IMR-90 (cell line): ENCODE results near the gene DGKD. TPM values are rescaled to one million over a fixed set of nuclear protein-coding genes. Genes with fewer than 3 reads are reported as not detected.
A peak's percentile ranks its signal among the peaks of the same experiment; 100 is the strongest.

Experiments used
- ATAC-seq: fragments of 200-7000 bp; cut with Tn5 transposase; 2 replicates; pipeline ENCODE4 v1.9.1; 2020; ENCODE audit warnings: low read depth, mild to moderate bottlenecking, moderate library complexity
- BruUV-seq: library from RNA; stranded (reverse); fragments of 400-500 nt; replicated peaks from 2 replicates; lab custom pipeline; 2021; lab: Mats Ljungman, UMichigan
- CTCF ChIA-PET: fragments of 300-600 bp; formaldehyde crosslinking; extraction: SDS; loops from one replicate; lab custom pipeline; 2021; ENCODE audit warnings: antibody characterized with exemption; lab: Yijun Ruan, JAX
- POLR2A ChIA-PET: fragments of 300-600 bp; sonication (Branson Sonifier 250); formaldehyde crosslinking; loops from one replicate; lab custom pipeline; 2022; ENCODE audit warnings: antibody characterized with exemption; ENCODE audit not compliant: unreplicated experiment; lab: Charles Lee
- DNase-seq: peaks from one replicate; pipeline ENCODE4 v3.0.0; 2013
- H2AFZ ChIP-seq: replicated peaks from 2 replicates; pipeline ENCODE3; 2013; ENCODE audit warnings: low read length, mild to moderate bottlenecking; ENCODE audit not compliant: poor library complexity
- H2AK5ac ChIP-seq: 2 replicates; pipeline ENCODE4 v1.6.1; 2013; ENCODE audit warnings: low read depth, low read length, inconsistent platforms
- H2AK9ac ChIP-seq: replicated peaks from 2 replicates; pipeline ENCODE3; 2013; ENCODE audit warnings: mild to moderate bottlenecking, low read depth, low read length, moderate library complexity; ENCODE audit not compliant: poor library complexity
- H2BK120ac ChIP-seq: 2 replicates; pipeline ENCODE4 v1.6.1; 2013; ENCODE audit warnings: low read depth, low read length, inconsistent platforms
- H2BK15ac ChIP-seq: 3 replicates; pipeline ENCODE4 v1.6.1; 2013; ENCODE audit warnings: low read depth, low read length, inconsistent platforms
- H2BK20ac ChIP-seq: 2 replicates; pipeline ENCODE4 v1.6.1; 2013; ENCODE audit warnings: low read depth, mild to moderate bottlenecking, inconsistent platforms, low read length, moderate library complexity
- H2BK5ac ChIP-seq: 2 replicates; pipeline ENCODE4 v1.6.1; 2013; ENCODE audit warnings: mild to moderate bottlenecking, low read depth, low read length, inconsistent platforms; ENCODE audit not compliant: poor library complexity, severe bottlenecking
- H3K14ac ChIP-seq: replicated peaks from 2 replicates; pipeline ENCODE4 v1.6.1; 2013; ENCODE audit warnings: low read depth, low read length, inconsistent platforms
- H3K18ac ChIP-seq: 2 replicates; pipeline ENCODE4 v1.6.1; 2013; ENCODE audit warnings: low read depth, low read length, control low read depth
- H3K23ac ChIP-seq: 2 replicates; pipeline ENCODE4 v1.6.1; 2013; ENCODE audit warnings: low read depth, low read length, inconsistent platforms
- H3K27ac ChIP-seq: 2 replicates; pipeline ENCODE4 v1.5.1; 2013; ENCODE audit warnings: mild to moderate bottlenecking, control low read depth, low read length; ENCODE audit not compliant: insufficient read depth
- H3K27me3 ChIP-seq: 2 replicates; pipeline ENCODE4 v1.6.1; 2013; ENCODE audit warnings: low read length; ENCODE audit not compliant: control insufficient read depth, insufficient read depth
- H3K36me3 ChIP-seq: 2 replicates; pipeline ENCODE4 v1.6.1; 2013; ENCODE audit warnings: low read length, mixed read lengths; ENCODE audit not compliant: control insufficient read depth, insufficient read depth
- H3K4ac ChIP-seq: 2 replicates; pipeline ENCODE4 v1.6.1; 2013; ENCODE audit warnings: low read depth, low read length, inconsistent platforms
- H3K4me1 ChIP-seq: 2 replicates; pipeline ENCODE4 v1.6.1; 2013; ENCODE audit warnings: low read length, mixed read lengths; ENCODE audit not compliant: control insufficient read depth, insufficient read depth
- H3K4me2 ChIP-seq: 2 replicates; pipeline ENCODE4 v1.6.1; 2013; ENCODE audit warnings: low read depth, mild to moderate bottlenecking, control low read depth, low read length, moderate library complexity
- H3K4me3 ChIP-seq: 2 replicates; pipeline ENCODE4 v1.5.1; 2013; ENCODE audit warnings: low read depth, mild to moderate bottlenecking, control low read depth, low read length, moderate library complexity; ENCODE audit not compliant: insufficient read depth
- H3K56ac ChIP-seq: 2 replicates; pipeline ENCODE4 v1.6.1; 2013; ENCODE audit warnings: low read length, inconsistent platforms; ENCODE audit not compliant: insufficient read depth; ENCODE audit errors: extremely low read depth
- H3K79me1 ChIP-seq, 2 experiments: 2 replicates each; pipeline ENCODE4 v1.6.1; 2013; ENCODE audit warnings: low read length in 2 of 2, inconsistent platforms in 1 of 2, low read depth in 1 of 2
- H3K9ac ChIP-seq: 2 replicates; pipeline ENCODE4 v1.6.1; 2013; ENCODE audit warnings: low read depth, low read length, control low read depth
- H3K9me1 ChIP-seq: 2 replicates; pipeline ENCODE4 v1.6.1; 2013; ENCODE audit warnings: low read length, inconsistent platforms; ENCODE audit not compliant: insufficient read depth
- H3K9me3 ChIP-seq: 2 replicates; pipeline ENCODE4 v1.6.1; 2013; ENCODE audit warnings: low read length; ENCODE audit not compliant: control insufficient read depth, insufficient read depth
- H4K20me1 ChIP-seq: 2 replicates; pipeline ENCODE4 v1.6.1; 2013; ENCODE audit warnings: low read length, inconsistent platforms; ENCODE audit not compliant: insufficient read depth
- H4K5ac ChIP-seq: 2 replicates; pipeline ENCODE4 v1.6.1; 2013; ENCODE audit warnings: mild to moderate bottlenecking, low read depth, low read length, control low read depth
- H4K8ac ChIP-seq, 2 experiments: 2 replicates each; pipeline ENCODE4 v1.6.1; 2013; ENCODE audit warnings: low read depth in 2 of 2, low read length in 2 of 2, control low read depth in 1 of 2, inconsistent platforms in 1 of 2
- H4K91ac ChIP-seq: 2 replicates; pipeline ENCODE4 v1.6.1; 2013; ENCODE audit warnings: low read depth, low read length, inconsistent platforms; ENCODE audit not compliant: insufficient read depth
- ELK1 ChIP-seq: fragments of 150-350 bp; IDR thresholded peaks from 2 replicates; pipeline ENCODE4 v1.6.1; 2016; ENCODE audit warnings: low read depth, mild to moderate bottlenecking, low read length, moderate library complexity, borderline replicate concordance
- MAFK ChIP-seq: IDR thresholded peaks from 2 replicates; pipeline ENCODE4 v1.6.1; 2012; ENCODE audit warnings: low read depth, low read length, improper control_type of control experiment
- WGBS, 2 experiments: methylation state at CpG; one replicate each; pipeline versions ENCODE4 v1.1.5 to v1.1.7; 2013; ENCODE audit warnings: missing lambda C conversion rate in 2 of 2; ENCODE audit not compliant: insufficient read length in 1 of 2; ENCODE audit errors: extremely low coverage in 2 of 2; 5-methylcytosine and 5-hydroxymethylcytosine counted together
- dilution Hi-C: fragments of 300-500 bp; cut with HindIII; formaldehyde crosslinking; loops from one replicate; pipeline ENCODE4 v1.14.3; 2018; ENCODE audit warnings: low sequenced_read_pairs; ENCODE audit not compliant: unreplicated experiment
- in situ Hi-C: fragments of 300-500 bp; cut with MboI; formaldehyde crosslinking; loops from 3 replicates; pipeline ENCODE4 v1.14.3; 2019; ENCODE audit warnings: low sequenced_read_pairs, inconsistent platforms, mixed read lengths
- intact Hi-C: fragments of 100-400 bp; cut with micrococcal nuclease; formaldehyde crosslinking; loops from 2 replicates; pipeline ENCODE4 v1.10.0; 2022
- polyA plus RNA-seq, 3 experiments: library from polyadenylated mRNA; depleted of rRNA; stranded (reverse); fragments of >200 nt; gene quantifications; 2 replicates each; pipeline ENCODE4 v1.2.3, GENCODE V29; 2012; ENCODE audit warnings: low replicate concordance in 1 of 3
- total RNA-seq: library from RNA; depleted of rRNA; stranded (reverse); fragments of >200 nt; gene quantifications from 2 replicates; pipeline ENCODE4 v1.2.3, GENCODE V29; 2012

Gene DGKD
- total and polyA plus RNA-seq, 2 of the 4 experiments (the other 2 are of a cell fraction): 6.5 to 10.1 TPM

DNA sequence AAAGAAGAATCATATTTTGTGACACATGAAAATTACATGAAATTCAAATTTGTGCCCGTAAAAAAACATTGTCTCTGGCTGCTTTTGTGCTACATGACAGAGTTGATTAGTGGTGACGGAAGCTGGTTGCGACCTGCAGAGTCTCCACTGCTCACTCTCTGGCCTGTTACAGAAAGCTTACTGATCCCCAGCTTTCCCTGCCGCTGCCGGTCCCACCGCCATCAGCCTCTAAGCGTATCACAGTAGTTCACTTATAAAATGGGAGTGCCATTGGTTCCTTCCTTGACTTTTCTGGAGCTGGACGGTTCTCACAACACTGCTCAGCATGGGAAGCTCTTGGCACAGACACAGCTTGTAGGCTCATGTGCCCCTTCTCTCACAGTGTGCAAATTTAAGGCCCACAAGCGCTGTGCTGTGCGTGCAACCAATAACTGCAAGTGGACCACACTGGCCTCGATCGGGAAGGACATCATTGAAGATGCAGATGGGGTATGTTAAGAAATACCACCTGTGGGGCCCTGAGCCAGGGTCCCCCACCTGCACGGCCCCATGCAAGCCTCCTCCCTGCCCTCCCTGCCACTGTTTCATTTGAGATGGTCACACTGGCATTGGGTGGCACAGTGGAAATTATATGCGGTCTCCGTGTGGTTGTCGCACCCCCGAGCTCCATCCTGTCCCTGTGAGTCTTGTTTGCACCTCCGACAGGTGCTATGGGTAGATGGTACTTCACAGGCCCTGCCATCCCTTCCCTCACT, 81.3 kb downstream of the DGKD start:
- Histone ChIP-seq H2AK5ac (no peak overlapping the region), H4K8ac (no peak overlapping the region), H2AK9ac (peak overlapping the region; percentile 85), H3K4ac (no peak overlapping the region), H3K14ac (no peak overlapping the region), H3K79me1 (peaks cover 0 to 3% of the 10 kb centered on the region in 2 experiments; a peak in 1 of 4 replicates), H3K23ac (no peak overlapping the region), H2BK5ac (no peak overlapping the region), H3K56ac (no peak overlapping the region), H4K20me1 (no peaks in the 10 kb centered on the region), H3K9me1 (peaks cover 5% of the 10 kb centered on the region; the same call in 1 of the 2 replicates), H4K91ac (no peak overlapping the region), H2BK15ac (no peak overlapping the region), H2AFZ (no peak overlapping the region), H3K4me2 (no peak overlapping the region), H3K27ac (no peak overlapping the region), H2BK20ac (no peak overlapping the region), H3K9ac (no peak overlapping the region), H3K36me3 (peaks cover 26% of the 10 kb centered on the region), H3K9me3 (no peaks in the 10 kb centered on the region), H3K27me3 (no peaks in the 10 kb centered on the region), H3K4me1 (no peaks in the 10 kb centered on the region), H2BK120ac (no peak overlapping the region), H4K5ac (no peak overlapping the region), H3K18ac (no peak overlapping the region), H3K4me3 (no peak overlapping the region)
- BruUV-seq: no TSS peak
- no peak for DNase-seq
- intact Hi-C loops: no loop called here
- dilution Hi-C loops: no loop called here
- POLR2A ChIA-PET: no interaction called here
- CTCF ChIA-PET: no interaction called here
- in situ Hi-C loops: no loop called here
- ATAC-seq: no peak
- WGBS, 2 experiments: 98% methylated on average over 8 of the region's 18 CpGs; no CpG with 5 or more reads in 1 of the 2 experiments
- TF ChIP-seq MAFK (no peak), ELK1 (no peak)
